Activated CD4-positive, alpha-beta T cell treated with anti-CD3 and anti-CD28 coated beads, Interleukin-2, amount 50 U/mL, for 24 hours (primary cell): ENCODE results near the gene LRRC74B.
"Not testable (repeated sequence)": the region's sequence is repeated elsewhere in the genome, so short reads cannot be mapped to it uniquely, and the experiment has no call there.

Source experiments
- DNase-seq, 2 donors: peaks; one replicate each; pipeline ENCODE4 v3.0.0-alpha.2; 2020; ENCODE audit warnings: low read depth in 1 of 2, low spot score in 1 of 2

The LRRC74B gene

GRCh38 chr22:21032037-21032867 is 13.5 kb upstream of the LRRC74B start, which contains the start of gene SLC7A4:
Gene SLC7A4, minus strand, starts transcription at chr22:21032561. Its CDS starts 749 bp downstream, at chr22:21031812.
- DNase-seq = no peak

DNA sequence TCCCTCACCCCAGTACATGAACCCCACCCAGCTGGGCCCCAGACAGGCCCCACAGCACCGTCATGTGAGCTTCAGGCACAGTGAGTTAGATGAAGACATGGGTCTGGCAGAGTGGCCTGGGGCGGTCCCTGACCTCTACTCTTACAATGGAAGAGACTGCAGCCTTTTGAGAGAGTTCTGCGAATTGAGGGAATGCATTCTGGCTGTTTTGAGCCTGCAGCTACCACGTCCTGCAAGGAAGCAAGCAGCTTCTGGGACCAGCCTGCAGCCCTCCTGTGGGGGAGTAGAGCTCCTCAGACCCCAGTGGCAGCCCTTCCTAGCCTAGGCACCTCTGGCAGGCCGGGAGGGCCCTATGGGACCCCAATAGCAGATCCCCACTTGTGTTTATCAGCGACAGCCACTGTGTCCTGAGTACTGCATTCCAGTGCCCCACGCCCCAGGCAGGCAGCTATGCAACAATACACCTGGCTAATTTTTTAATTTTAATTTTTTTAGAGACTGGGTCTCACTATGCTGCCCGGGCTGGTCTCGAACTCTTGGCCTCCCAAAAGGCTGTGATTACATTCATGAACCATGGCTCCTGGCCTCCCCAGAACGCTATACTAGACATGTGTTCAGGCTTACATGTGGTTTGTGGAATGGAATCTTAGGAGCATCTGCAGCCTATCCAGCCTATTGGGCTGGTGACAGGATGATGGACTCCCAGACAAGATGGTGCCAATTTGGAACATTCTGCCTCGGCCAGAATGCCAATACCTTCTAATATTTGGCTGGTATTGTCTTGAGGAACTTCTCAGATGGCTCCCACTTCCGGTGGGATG is 12.7 kb upstream of the LRRC74B start:
- DNase-seq = no peak

- DNase-seq = no peak
These were observed 11.9 kb upstream of the LRRC74B start for GRCh38 chr22:21033895-21034294.

DNA sequence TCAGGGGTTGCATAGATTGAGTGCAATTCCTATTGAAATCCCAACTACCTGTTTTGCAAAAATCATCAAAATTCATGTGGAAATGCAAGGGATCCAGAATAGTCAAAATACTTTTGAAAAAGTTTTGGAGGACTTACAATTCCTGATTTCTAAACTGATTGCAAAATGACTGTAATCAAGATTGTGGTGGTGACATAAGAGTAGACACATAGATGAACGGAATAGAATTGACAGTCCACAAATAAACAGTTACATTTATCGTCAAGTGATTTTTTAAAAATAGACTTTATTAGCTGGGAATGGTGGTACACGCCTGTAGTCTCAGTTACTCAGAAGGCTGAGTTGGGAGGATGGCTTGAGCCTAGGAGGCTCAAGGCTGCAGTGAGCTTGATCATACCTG is 10.8 kb upstream of the LRRC74B start:
- DNase-seq = no peak

- DNase-seq = no peak
These were observed 7.3 kb upstream of the LRRC74B start for GRCh38 chr22:21038405-21038804.

- DNase-seq = not testable (repeated sequence)
These were observed 6.6 kb upstream of the LRRC74B start for GRCh38 chr22:21039158-21039557.

GRCh38 chr22:21041937-21042336 is 3.8 kb upstream of the LRRC74B start:
- no peak for DNase-seq

DNA sequence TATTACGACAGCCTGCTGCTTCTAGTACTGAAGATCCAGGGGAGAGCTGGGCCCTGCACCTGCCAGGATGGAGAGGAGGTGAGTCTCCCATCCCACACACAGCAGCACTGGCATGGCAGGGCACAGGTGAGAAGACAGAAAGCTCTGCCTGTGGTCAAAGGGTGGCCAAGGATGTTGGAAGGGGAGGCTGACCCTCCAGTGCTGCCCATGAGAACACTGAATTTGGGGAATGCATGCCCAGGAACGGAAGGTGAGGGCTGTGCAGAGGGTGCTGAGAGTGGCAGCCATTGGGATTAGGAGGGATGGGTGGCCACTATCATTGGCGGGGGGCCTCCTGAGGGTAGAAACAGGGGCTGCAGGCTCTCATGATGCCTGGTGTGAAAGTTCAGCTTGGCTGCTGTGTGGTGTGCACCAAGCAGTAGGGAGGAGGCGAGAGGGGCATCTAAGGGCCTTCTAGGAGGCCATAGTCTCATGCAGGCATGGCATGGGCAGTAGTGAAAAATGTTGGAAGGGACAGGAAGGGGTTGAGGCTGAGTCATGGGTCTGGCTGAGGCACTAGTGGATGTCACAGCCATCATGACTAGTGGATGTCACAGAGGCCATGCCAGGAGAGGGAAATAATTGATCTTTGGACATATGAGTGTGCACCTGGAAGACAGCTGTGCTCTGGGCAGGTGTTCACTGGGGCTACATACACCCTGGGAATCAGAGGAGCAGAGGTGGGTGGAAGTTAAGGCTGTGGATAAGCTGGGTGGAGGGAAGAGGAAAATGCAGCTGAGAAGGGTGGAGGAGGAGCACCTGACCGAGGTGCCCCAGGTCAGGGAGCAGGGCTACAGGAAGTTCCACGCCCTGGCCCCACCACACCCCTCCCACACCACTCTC is 2.5 kb upstream of the LRRC74B start:
- no peak for DNase-seq

GRCh38 chr22:21043860-21044535 is 1.7 kb upstream of the LRRC74B start:
- no peak for DNase-seq

DNA sequence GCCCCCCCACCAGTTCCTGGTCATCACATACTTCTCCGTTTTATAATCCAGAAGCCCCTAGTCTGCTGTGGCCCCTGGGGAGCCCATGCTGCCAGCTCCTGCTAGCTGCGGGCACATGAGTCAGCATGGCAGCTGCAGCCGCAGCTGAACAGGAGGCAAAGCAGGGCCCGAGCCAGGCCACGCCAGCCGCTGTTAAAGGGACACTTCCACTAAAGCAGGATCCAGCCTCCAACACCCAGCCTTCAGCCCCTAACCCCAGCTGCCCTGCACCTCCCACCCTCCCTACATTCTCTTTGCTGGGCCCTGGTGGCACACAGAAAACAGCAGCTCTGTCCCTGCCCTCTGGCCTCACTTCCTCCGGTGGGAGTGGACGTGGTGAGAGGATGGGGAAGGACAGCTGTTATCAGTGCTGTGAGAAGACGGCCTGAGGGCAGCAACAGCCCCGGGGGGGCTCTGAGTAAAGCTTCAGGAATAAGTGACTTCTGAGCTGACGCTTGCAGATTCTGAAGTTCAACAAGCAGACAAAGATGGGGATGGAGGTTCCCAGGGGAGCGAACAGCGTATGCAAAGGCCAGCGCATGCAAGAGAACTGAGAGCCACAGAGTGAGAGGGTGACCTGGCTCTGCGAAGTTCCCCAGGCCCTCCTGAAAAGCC is 688 bp upstream of the LRRC74B start:
- DNase-seq = no peak

GRCh38 chr22:21047035-21047661 is 1.4 kb downstream of the LRRC74B start:
- no peak for DNase-seq

DNA sequence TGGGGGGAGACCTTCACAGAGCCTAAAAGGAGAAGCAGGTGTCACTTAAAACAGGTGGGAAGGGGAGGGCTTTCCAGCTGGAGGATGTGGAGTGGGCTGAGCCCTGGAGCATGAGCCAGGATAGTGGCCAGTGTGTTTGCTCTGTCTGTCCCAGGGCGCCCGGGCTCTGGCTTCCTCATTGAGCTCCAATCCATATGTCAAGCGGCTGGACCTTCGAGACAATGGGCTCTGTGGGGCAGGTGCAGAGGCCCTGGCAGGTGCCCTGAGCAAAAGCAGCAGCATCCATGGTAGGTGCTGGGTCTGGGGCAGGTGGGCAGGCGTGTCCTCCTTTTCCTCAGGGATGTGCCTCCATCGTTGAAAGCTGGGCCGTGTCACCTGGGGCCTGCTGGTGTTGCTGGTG is 2.0 kb downstream of the LRRC74B start:
- no peak for DNase-seq

GRCh38 chr22:21048448-21048847 is 2.7 kb downstream of the LRRC74B start:
- not testable (repeated sequence) for DNase-seq

DNA sequence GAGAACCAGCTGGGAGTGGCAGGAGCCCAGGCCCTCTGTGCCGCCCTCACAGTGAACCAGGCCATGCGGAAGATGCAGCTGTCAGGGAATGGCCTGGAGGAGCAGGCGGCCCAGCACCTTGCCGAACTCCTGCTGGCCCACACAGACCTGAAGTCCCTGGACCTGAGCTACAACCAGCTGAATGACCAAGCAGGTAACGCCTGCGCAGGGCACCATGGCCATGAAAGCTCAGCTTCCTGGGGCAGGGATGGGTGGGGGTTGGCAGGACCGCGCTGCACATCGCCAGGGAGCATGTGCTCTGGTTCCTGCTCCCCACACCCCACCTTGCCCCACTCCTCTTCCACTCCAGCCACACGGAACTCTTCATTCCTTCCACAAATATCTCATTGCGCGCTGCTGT is 3.2 kb downstream of the LRRC74B start:
- not testable (repeated sequence) for DNase-seq

DNA sequence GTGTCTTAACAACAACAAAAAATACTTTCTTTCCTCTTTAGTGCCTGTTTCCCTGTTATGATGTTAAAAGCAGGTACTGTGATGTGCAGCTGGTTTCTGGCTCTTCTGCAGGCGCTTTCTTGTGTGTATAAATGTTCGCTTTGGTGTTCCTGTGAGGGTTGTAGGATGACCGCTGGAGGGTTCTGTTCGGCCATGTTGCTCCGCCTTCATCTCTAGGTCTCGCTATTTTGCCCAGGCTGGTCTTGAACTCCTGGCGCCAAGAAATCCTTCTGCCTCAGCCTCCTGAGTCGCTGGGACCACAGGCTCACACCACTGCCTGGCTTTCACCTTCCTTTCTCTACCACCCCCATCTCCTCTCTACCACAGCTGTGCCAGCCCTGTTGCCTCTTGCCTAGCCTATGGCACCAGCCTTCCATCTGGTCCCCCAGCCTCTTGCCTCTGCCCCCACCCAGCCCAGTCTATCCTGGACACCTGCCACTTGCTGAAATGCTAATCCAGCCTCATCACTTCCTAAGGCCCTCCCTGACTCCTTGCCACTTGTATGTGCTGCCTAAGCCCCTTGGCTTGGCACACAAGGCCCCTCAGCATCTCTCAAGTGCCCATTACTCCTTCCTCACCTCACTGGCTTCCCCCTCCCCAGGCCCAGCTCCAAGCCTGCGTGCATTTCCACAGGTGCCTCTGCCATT is 5.5 kb downstream of the LRRC74B start:
- DNase-seq = no peak

- no peak for DNase-seq
These were observed 6.2 kb downstream of the LRRC74B start for GRCh38 chr22:21051831-21052400.

DNA sequence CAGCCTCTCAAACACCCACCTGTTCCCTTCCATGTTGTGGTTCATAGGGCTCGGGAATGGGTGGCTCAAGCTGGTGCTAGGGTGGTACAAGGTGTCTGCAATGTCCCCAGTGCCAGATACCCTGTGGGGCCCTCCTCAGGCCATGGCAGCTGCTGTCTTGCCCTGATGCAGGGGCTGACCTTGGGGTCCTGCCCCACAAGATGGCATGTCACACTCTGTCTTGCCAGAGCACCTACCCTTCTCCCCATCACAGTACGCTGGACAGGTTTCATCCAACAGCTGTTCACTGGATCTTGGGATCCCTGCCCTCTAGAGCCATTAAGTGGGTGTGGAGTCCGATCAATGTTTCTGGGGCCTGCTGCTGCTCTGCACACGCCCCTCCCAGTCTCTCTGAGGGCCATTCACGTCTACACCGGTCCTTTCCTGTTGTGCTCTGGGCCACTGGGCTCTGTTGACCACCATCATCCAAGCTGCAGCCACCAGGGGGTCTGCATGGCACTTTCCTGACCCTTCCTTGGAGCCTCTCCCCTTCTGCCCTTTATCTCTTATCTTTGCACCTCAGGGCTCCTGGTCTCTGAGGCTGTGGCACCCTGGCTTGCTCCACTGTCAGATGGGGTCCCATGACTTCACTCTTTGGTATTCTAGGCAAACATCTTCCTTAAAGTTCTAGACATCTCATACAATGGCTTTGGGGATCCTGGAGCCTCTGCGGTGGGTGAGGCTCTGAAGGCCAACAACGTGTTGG is 7.1 kb downstream of the LRRC74B start:
- DNase-seq = no peak
